Mucosa of descending colon (tissue), 3 donors: ENCODE measurements around the gene GRIN2A. TPM values are rescaled to one million over a fixed set of nuclear protein-coding genes. Genes with fewer than 3 reads are reported as not detected.

Source experiments
- ATAC-seq: fragments of 200-7000 bp; cut with Tn5 transposase; one replicate; pipeline ENCODE4 v1.9.1; 2020; ENCODE audit warnings: mild to moderate bottlenecking, moderate library complexity
- DNase-seq, 3 donors: peaks; one replicate each; pipeline ENCODE4 v3.0.0-alpha.2; 2020
- H3K36me3 ChIP-seq: fragments of 200-600 bp; one replicate; pipeline ENCODE4 v1.8.0; 2021; ENCODE audit warnings: low read depth, mild to moderate bottlenecking
- H3K4me1 ChIP-seq: fragments of 200-600 bp; one replicate; pipeline ENCODE4 v1.8.0; 2021; ENCODE audit warnings: low read depth, mild to moderate bottlenecking
- H3K4me3 ChIP-seq: fragments of 200-600 bp; one replicate; pipeline ENCODE4 v1.8.0; 2021; ENCODE audit warnings: mild to moderate bottlenecking
- H3K9me3 ChIP-seq: fragments of 200-600 bp; one replicate; pipeline ENCODE4 v1.8.0; 2021; ENCODE audit warnings: mild to moderate bottlenecking
- intact Hi-C, 2 donors: fragments of 100-400 bp; cut with DNase I in 1 of 2; cut with micrococcal nuclease in 1 of 2; formaldehyde crosslinking; loops; one replicate each; pipeline versions ENCODE4 v1.11.0 to v1.11.1; 2022; cut with DNase I, micrococcal nuclease
- long read RNA-seq, 2 donors: library from polyadenylated mRNA; unstranded; transcript quantifications; one replicate each; pipeline ENCODE4 v2.0.0, GENCODE V29; 2019 to 2021
- total RNA-seq, 3 donors: library from RNA; stranded (reverse); fragmentation: NEBNext Ultra II Directional in 2 of 3; extraction: Animal tissue kit (Norgen Biotek cat#: 25700) in 2 of 3; gene quantifications; one replicate each; pipeline versions ENCODE4 v1.2.1 to v1.2.4, GENCODE V29; 2021 to 2023
- TF ChIP-seq, protein P1 (sequence below): fragments of 200-600 bp; IDR thresholded peaks from one replicate; pipeline ENCODE4 v1.8.0; 2022; ENCODE audit warnings: antibody characterized with exemption, mild to moderate bottlenecking
- donor health status: DM: no; HTN: no; CAD: no; lungs with moderate emphysema.
- donor health status: DM: no; HTN: no; CAD: no.
- donor health status: DM: no; HTN: yes; CAD: no.

GRIN2A gene
- total RNA-seq = under 1 TPM; 0.39 to 0.57 (median 0.49) TPM
- long read RNA-seq, donor 1 = 0 reads
- long read RNA-seq, donor 2 = 0 reads

DNA sequence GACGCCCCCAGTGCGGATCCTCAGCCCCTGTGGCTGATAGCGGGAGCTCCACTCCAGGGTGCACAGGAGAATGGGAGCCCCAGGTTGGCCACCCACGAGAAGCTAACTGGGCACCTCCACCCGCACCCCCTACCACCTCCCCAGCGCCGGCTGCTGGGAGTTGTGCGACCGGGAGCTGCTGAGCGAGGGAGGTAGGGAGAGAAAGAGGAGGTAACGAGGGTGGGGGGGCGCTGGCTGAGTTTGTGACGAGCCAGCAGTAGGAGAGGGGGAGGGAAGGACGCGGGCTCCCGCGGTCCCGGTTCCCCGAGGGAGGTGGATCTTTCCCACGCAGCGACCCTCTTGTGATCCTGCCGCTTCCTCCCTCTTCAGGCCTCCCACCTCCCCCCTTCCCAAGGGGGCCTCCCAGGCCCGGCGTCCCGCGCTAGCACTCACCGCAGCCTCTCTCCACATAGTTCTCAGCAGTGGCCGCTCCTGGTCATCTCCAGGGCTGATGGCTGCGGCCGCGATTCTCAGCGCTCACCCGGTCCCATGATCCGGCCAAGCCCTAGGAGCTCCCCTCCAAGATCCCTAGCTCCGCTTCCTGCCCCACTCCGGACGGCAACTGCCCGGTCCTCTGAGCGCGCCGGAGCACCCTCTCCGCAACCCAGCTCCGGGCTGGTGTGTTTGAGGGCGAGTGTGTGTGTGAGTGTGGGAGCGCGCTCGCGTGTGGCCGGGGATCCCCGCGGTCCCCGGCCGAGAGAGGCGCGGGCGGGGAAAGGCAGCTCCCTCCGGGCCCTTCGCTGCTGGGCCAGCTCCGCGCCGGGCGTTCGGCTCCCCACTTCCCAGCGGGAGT is at the start of gene GRIN2A:
Gene GRIN2A (minus strand): TSS at position 207 of the 832 bp plus-strand sequence. CDS start 2,017 bp downstream, outside the sequence.
- ATAC-seq = no peak
- TF ChIP-seq, protein P1, sequence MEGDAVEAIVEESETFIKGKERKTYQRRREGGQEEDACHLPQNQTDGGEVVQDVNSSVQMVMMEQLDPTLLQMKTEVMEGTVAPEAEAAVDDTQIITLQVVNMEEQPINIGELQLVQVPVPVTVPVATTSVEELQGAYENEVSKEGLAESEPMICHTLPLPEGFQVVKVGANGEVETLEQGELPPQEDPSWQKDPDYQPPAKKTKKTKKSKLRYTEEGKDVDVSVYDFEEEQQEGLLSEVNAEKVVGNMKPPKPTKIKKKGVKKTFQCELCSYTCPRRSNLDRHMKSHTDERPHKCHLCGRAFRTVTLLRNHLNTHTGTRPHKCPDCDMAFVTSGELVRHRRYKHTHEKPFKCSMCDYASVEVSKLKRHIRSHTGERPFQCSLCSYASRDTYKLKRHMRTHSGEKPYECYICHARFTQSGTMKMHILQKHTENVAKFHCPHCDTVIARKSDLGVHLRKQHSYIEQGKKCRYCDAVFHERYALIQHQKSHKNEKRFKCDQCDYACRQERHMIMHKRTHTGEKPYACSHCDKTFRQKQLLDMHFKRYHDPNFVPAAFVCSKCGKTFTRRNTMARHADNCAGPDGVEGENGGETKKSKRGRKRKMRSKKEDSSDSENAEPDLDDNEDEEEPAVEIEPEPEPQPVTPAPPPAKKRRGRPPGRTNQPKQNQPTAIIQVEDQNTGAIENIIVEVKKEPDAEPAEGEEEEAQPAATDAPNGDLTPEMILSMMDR = no peak
- intact Hi-C loops = no loop called here
- H3K4me3 ChIP-seq = no peak within 1 kb of the TSS
- no peak for DNase-seq
- no peaks in the 10 kb centered on the region for H3K9me3 ChIP-seq
- no peaks in the 10 kb centered on the region for H3K36me3 ChIP-seq
- H3K4me1 ChIP-seq = peaks cover 4% of the 10 kb centered on the region

DNA sequence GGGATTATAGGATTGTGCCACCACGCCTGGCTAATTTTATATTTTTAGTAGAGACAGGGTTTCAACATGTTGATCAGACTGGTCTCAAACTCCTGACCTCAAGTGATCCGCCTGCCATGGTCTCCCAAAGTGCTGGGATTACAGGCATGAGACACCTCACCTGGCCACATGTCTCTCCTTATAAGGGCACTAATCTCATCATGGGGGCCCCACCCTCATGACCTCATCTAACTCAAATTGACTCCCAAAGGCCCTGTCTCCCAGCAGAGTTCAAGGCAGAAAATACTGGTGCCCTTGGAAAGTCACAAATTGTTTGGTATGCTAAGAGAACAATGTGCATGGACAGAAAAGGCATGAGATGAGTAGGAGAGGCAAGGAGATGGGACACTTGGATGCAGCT is 49.3 kb upstream of the GRIN2A start:
- TF ChIP-seq, protein P1 = no peak
- no peaks in the 10 kb centered on the region for H3K4me1 ChIP-seq
- no peaks in the 10 kb centered on the region for H3K9me3 ChIP-seq
- intact Hi-C loops = no loop called here
- no peaks in the 10 kb centered on the region for H3K36me3 ChIP-seq
- DNase-seq (no peak), ATAC-seq (no peak)
- H3K4me3 ChIP-seq = no peak overlapping the region

DNA sequence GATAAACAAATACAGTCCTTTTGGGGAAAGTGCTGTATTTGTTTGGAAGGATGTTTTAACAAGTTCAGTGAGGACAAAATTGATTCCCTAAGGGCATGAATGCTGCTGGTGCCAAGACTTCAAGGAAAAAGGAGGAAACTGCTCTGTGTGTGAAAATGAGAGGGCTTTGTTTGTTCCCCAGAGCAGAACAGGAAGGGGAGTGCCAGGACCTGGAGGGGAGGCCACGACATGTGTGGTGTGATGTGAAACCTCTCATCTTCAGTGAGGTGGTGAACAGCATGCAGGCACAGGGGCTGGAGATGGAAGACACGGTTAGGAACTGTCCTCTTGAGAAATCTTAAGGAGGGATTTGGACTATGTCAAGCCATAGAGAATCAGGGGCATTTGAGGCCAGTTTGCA is 46.6 kb upstream of the GRIN2A start:
- intact Hi-C loops = no loop called here
- ATAC-seq = no peak
- TF ChIP-seq, protein P1 = no peak

DNA sequence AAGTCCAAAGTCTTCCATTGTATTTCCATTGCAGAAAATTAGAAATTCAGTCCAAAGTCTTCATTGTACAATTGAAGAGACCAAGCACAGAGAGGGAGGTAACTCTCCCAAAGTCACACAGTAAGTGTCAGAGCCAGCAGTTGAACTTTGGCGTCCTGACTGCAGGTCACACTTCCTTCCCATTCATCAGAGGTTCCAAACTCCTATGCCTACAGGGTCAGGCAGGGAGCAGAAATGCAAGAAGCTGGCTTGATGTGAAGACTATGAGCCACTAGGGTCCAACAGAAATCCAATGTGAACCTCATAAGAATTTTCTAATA is 44.7 kb upstream of the GRIN2A start:
- Histone ChIP-seq H3K36me3 (no peaks in the 10 kb centered on the region), H3K9me3 (no peaks in the 10 kb centered on the region), H3K4me3 (no peak overlapping the region), H3K4me1 (no peaks in the 10 kb centered on the region)
- DNase-seq (no peak), ATAC-seq (no peak)
- intact Hi-C loops = no loop called here
- TF ChIP-seq, protein P1 = no peak

More for the DNA sequence above, 46.6 kb upstream of the GRIN2A start:
- H3K36me3 ChIP-seq = no peaks in the 10 kb centered on the region
- H3K9me3 ChIP-seq = no peaks in the 10 kb centered on the region
- no peak overlapping the region for H3K4me3 ChIP-seq
- no peaks in the 10 kb centered on the region for H3K4me1 ChIP-seq
- DNase-seq = no peak

DNA sequence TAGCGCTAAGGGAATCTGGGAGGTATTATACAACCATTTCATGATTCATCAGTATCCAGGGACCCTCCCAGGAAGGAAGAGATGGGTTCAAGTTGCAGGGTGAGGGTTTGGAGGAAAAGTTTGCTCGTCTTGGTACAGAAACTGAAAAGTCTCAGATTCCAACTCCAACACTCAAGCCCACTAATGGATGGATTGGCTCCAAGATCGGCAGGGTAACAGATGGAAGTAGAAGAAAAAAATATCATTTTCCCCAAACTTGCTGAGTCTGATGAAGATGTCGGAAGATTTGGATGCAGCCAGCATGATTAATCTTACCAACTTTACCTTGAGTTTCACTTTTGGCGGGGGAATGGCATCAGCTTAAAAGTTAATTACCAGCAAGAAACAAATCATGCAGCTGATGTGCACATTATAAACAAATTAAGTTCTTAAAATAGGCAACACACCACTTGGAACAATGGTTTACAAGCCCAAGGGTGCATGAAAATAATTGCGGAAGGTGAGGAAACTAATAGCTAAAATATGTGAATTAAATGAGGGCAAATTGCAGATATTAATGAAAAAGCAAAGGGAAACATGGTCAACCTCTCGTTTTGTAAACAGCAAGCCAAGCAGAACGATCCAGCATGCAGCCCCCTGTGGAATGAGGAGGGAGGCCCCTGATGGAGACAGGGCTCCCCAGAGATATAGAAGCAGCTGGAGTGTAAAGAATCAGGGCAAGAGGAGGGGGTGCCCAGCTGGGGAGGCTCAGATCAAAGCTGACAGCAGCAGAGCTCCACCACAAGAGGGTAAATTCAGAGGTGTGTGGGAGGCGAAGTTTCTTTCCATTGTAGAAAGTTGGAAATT is 44.1 kb upstream of the GRIN2A start:
- Histone ChIP-seq H3K9me3 (no peaks in the 10 kb centered on the region), H3K36me3 (no peaks in the 10 kb centered on the region), H3K4me1 (no peaks in the 10 kb centered on the region), H3K4me3 (no peak overlapping the region)
- ATAC-seq (no peak), DNase-seq (no peak)
- intact Hi-C loops = no loop called here
- TF ChIP-seq, protein P1 = no peak
